Posterior cingulate gyrus (tissue), 11 donors: Measurements from ENCODE around the gene POLR3A.
"Not testable (repeated sequence)": the region's sequence is repeated elsewhere in the genome, so short reads cannot be mapped to it uniquely, and the experiment has no call there.

Source experiments
- DNase-seq, 10 donors: peaks; one replicate each; pipeline versions ENCODE4 v3.0.0 to v3.0.0-alpha.2; 2020 to 2021; ENCODE audit warnings: mixed read lengths in 3 of 10
- intact Hi-C: fragments of 100-400 bp; cut with DNase I; formaldehyde crosslinking; loops from one replicate; pipeline ENCODE4 v1.15.1; 2023

The POLR3A gene

GRCh38 chr10:78028438-78029268, 662 bp downstream of the POLR3A start:
- no peak for DNase-seq
- intact Hi-C loops, result loop anchor here (2.0 kb wide), 1 partner anchor 182 kb away; no protein-coding TSS in a partner anchor

- intact Hi-C loops, result no loop called here
- no peak for DNase-seq
These were observed 3.5 kb downstream of the POLR3A start for GRCh38 chr10:78025685-78026364.

- DNase-seq, result no peak
- intact Hi-C loops, result no loop called here
These were observed 5.6 kb downstream of the POLR3A start for GRCh38 chr10:78023741-78024140.

- DNase-seq, result no peak
- intact Hi-C loops, result no loop called here
These were observed 8.1 kb downstream of the POLR3A start for GRCh38 chr10:78021201-78021600.

GRCh38 chr10:78019264-78019663, 10.1 kb downstream of the POLR3A start:
- DNase-seq, result no peak
- intact Hi-C loops, result no loop called here

- intact Hi-C loops, result no loop called here
- no peak for DNase-seq
These were observed 11.5 kb downstream of the POLR3A start for GRCh38 chr10:78017856-78018255.

- DNase-seq, result no peak
- intact Hi-C loops, result no loop called here
These were observed 13.8 kb downstream of the POLR3A start for GRCh38 chr10:78015546-78015945.

GRCh38 chr10:78013564-78013963, 15.8 kb downstream of the POLR3A start:
- DNase-seq, result no peak
- intact Hi-C loops, result no loop called here

- intact Hi-C loops, result no loop called here
These were observed 18.2 kb downstream of the POLR3A start for GRCh38 chr10:78011065-78011464.

GRCh38 chr10:78010278-78010677, 19.0 kb downstream of the POLR3A start:
- no peak for DNase-seq
- intact Hi-C loops, result no loop called here

More at GRCh38 chr10:78011065-78011464, 18.2 kb downstream of the POLR3A start:
- DNase-seq, result no peak

- no peak for DNase-seq
- intact Hi-C loops, result no loop called here
These were observed 19.7 kb downstream of the POLR3A start for GRCh38 chr10:78009662-78010061.

GRCh38 chr10:78007172-78007571, 22.1 kb downstream of the POLR3A start:
- DNase-seq, result no peak
- intact Hi-C loops, result no loop called here

- DNase-seq, result peak in 4 of 10 donors; percentile 22 to 89 (median 66)
- intact Hi-C loops, result no loop called here
These were observed 24.9 kb downstream of the POLR3A start for GRCh38 chr10:78004215-78005026.

- intact Hi-C loops, result no loop called here
- no peak for DNase-seq
These were observed 26.6 kb downstream of the POLR3A start for GRCh38 chr10:78002541-78003288.

- intact Hi-C loops, result no loop called here
- DNase-seq, result no peak
These were observed 28.3 kb downstream of the POLR3A start for GRCh38 chr10:78000956-78001472.

GRCh38 chr10:78000206-78000605, 29.1 kb downstream of the POLR3A start:
- DNase-seq, result no peak
- intact Hi-C loops, result no loop called here

- DNase-seq, intact Hi-C loops: not testable (repeated sequence)
These were observed 30.5 kb downstream of the POLR3A start for GRCh38 chr10:77998780-77999179.

- intact Hi-C loops, result no loop called here
These were observed 35.7 kb downstream of the POLR3A start for GRCh38 chr10:77993620-77994019.

GRCh38 chr10:77989081-77989724, 40.1 kb downstream of the POLR3A start:
- intact Hi-C loops, result loop anchor here (10.0 kb wide), 1 partner anchor 144 kb away; no protein-coding TSS in a partner anchor
- DNase-seq, result peak in 2 of 10 donors; percentile 34 to 67

More at GRCh38 chr10:77993620-77994019, 35.7 kb downstream of the POLR3A start:
- no peak for DNase-seq
